ENCODE data around the gene BAZ2B.

DNA sequence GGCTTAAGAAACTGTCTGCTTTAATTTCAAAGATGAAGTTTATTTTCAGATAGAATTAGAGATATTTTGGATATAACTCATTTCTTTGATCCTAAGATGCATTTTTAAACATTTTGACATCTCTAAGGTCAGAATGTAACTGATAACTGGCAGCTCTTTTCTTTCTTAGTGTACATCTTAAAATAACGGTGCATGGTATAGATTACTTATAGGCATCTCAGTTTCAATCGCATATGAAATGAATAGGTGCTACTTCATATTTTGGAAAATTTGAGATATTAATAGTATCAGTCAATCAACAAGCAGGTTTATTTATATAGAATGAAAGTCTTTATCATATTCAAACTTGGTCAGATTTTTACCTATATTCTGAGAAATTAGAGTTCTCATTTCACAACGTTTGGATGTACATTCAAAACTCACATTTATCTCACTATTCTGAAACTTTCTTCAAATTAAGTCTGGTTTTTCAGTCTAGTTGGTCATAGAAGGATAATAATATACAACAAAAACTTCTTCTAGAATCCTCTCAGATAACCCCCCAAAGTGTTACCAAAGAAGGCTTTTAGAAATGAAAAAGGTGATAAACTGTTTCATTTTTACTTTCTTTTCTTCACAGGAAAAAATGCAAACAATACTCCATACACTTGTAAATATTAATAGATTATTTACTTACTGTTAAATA is 207.1 kb downstream of the BAZ2B start:
- no peak for TF ChIP-seq EZH2 (IDR thresholded peaks at IDR 0.05)
- TF ChIP-seq POLR2AphosphoS5 (IDR thresholded peaks at IDR 0.05; ENCODE audit: borderline replicate concordance, low read depth, low read length): no peak
- no peak for TF ChIP-seq FOXP2 (optimal IDR thresholded peaks at IDR 0.05; ENCODE audit: control extremely low read depth, extremely low read length, insufficient read depth)

Measured in SK-N-MC (cell line).